HepG2 (cell line): ENCODE results near the gene CD68. TPM values are rescaled to one million over a fixed set of nuclear protein-coding genes. Genes with fewer than 3 reads are reported as not detected.

Experiments
- ARNT2 ChIP-seq: sonication (generic); formaldehyde crosslinking; IDR thresholded peaks from 2 replicates; pipeline ENCODE4 v1.8.0; 2022; ENCODE audit warnings: mild to moderate bottlenecking, low read depth, missing genetic modification reagents, moderate library complexity
- CBFB ChIP-seq: sonication (generic); formaldehyde crosslinking; IDR thresholded peaks from 2 replicates; pipeline ENCODE4 v1.4.0; 2020; ENCODE audit warnings: missing genetic modification reagents
- CBX5 ChIP-seq: sonication (generic); formaldehyde crosslinking; IDR thresholded peaks from 2 replicates; pipeline ENCODE4 v1.4.0; 2020; ENCODE audit warnings: missing genetic modification reagents, borderline replicate concordance
- ETV5 ChIP-seq: IDR thresholded peaks from 2 replicates; pipeline ENCODE4 v1.6.1; 2018; ENCODE audit warnings: missing biosample characterization, missing genetic modification reagents, inconsistent platforms, borderline replicate concordance
- FOXC1 ChIP-seq: sonication (generic); formaldehyde crosslinking; IDR thresholded peaks from 2 replicates; pipeline ENCODE4 v1.8.0; 2022; ENCODE audit warnings: mild to moderate bottlenecking, missing genetic modification reagents, borderline replicate concordance
- ISX ChIP-seq: sonication (generic); formaldehyde crosslinking; conservative IDR thresholded peaks from 2 replicates; pipeline ENCODE4 v1.5.0; 2020; ENCODE audit warnings: missing genetic modification reagents
- JARID2 ChIP-seq: sonication (generic); formaldehyde crosslinking; IDR thresholded peaks from 2 replicates; pipeline ENCODE4 v1.8.1; 2023; ENCODE audit warnings: missing genetic modification reagents, inconsistent platforms; ENCODE audit not compliant: insufficient replicate concordance
- KLF12 ChIP-seq: sonication (generic); formaldehyde crosslinking; IDR thresholded peaks from 2 replicates; pipeline ENCODE4 v1.4.0; 2020; ENCODE audit warnings: missing genetic modification reagents, borderline replicate concordance
- NFE2L2 ChIP-seq: fragments of 150-350 bp; IDR thresholded peaks from 2 replicates; pipeline ENCODE4 v1.6.1; 2014; ENCODE audit warnings: low read length
- NR2F2 ChIP-seq: IDR thresholded peaks from 2 replicates; pipeline ENCODE4 v1.6.1; 2012; ENCODE audit warnings: low read depth, inconsistent platforms, borderline replicate concordance
- PHB2 ChIP-seq: fragments of 450-650 bp; IDR thresholded peaks from 2 replicates; pipeline ENCODE4 v1.6.1; 2018; ENCODE audit not compliant: partially characterized antibody
- ZNF547 ChIP-seq: sonication (generic); formaldehyde crosslinking; IDR thresholded peaks from 2 replicates; pipeline ENCODE4 v1.5.1; 2020; ENCODE audit warnings: mild to moderate bottlenecking, missing genetic modification reagents
- polyA plus RNA-seq, 8 experiments: library from polyadenylated mRNA; depleted of rRNA in 3 of 8; stranded (reverse) in 7 of 8; unstranded in 1 of 8; fragments of >200 nt; fragmentation: Illumina TruSeq in 4 of 8; extraction: Trizol in 4 of 8; gene quantifications; 2 replicates each; pipeline versions ENCODE4 v1.2.1 to v1.2.3, GENCODE V29; 2011 to 2016; ENCODE audit warnings: low read depth in 4 of 8, missing spikeins in 1 of 8, mixed read lengths in 1 of 8; ENCODE audit not compliant: insufficient read depth in 1 of 8
- total RNA-seq, 5 experiments: library from RNA; depleted of rRNA; stranded (reverse); fragments of >200 nt; fragmentation: Illumina TruSeq; extraction: Trizol; gene quantifications; 2 replicates each; pipeline ENCODE4 v1.2.3, GENCODE V29; 2016; ENCODE audit warnings: low read depth in 1 of 5
- TF ChIP-seq, protein P1 (sequence below), 2 experiments: sonication (generic) in 1 of 2; formaldehyde crosslinking in 1 of 2; IDR thresholded peaks; 2 replicates each; pipeline versions ENCODE4 v1.4.0 to v1.6.1; 2018 to 2020; ENCODE audit warnings: missing genetic modification reagents in 2 of 2, borderline replicate concordance in 1 of 2, low read depth in 1 of 2, mild to moderate bottlenecking in 1 of 2, missing biosample characterization in 1 of 2
- TF ChIP-seq, protein P2 (sequence below): sonication (generic); formaldehyde crosslinking; IDR thresholded peaks from 2 replicates; pipeline ENCODE4 v1.4.0; 2020; ENCODE audit warnings: mild to moderate bottlenecking, missing genetic modification reagents
- TF ChIP-seq, protein P3 (sequence below): sonication (generic); formaldehyde crosslinking; IDR thresholded peaks from 2 replicates; pipeline ENCODE4 v1.8.1; 2023; ENCODE audit warnings: mild to moderate bottlenecking, moderate library complexity, missing genetic modification reagents
- TF ChIP-seq, protein P4 (sequence below): sonication (generic); formaldehyde crosslinking; IDR thresholded peaks from 2 replicates; pipeline ENCODE4 v1.5.0; 2020; ENCODE audit warnings: mild to moderate bottlenecking, missing genetic modification reagents, borderline replicate concordance
- TF ChIP-seq, protein P5 (sequence below): sonication (generic); formaldehyde crosslinking; IDR thresholded peaks from 2 replicates; pipeline ENCODE4 v1.4.0; 2020; ENCODE audit warnings: missing genetic modification reagents; ENCODE audit errors: not compliant biosample characterization

CD68 gene
- total and polyA plus RNA-seq, 2 of the 13 experiments (the other 11 are each of a cell fraction or from before 2014, with no cell fraction given): 10.3 to 104 TPM

DNA sequence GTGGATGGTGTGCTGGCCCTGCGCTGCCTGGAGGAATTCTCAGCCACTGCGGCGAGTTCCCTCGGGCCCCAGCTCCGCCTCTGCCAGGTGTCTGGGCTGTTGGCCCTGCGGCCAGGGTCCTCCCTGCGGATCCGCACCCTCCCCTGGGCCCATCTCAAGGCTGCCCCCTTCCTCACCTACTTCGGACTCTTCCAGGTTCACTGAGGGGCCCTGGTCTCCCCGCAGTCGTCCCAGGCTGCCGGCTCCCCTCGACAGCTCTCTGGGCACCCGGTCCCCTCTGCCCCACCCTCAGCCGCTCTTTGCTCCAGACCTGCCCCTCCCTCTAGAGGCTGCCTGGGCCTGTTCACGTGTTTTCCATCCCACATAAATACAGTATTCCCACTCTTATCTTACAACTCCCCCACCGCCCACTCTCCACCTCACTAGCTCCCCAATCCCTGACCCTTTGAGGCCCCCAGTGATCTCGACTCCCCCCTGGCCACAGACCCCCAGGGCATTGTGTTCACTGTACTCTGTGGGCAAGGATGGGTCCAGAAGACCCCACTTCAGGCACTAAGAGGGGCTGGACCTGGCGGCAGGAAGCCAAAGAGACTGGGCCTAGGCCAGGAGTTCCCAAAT is 22.2 kb upstream of the CD68 start (continued):
- TF ChIP-seq, protein P1, sequence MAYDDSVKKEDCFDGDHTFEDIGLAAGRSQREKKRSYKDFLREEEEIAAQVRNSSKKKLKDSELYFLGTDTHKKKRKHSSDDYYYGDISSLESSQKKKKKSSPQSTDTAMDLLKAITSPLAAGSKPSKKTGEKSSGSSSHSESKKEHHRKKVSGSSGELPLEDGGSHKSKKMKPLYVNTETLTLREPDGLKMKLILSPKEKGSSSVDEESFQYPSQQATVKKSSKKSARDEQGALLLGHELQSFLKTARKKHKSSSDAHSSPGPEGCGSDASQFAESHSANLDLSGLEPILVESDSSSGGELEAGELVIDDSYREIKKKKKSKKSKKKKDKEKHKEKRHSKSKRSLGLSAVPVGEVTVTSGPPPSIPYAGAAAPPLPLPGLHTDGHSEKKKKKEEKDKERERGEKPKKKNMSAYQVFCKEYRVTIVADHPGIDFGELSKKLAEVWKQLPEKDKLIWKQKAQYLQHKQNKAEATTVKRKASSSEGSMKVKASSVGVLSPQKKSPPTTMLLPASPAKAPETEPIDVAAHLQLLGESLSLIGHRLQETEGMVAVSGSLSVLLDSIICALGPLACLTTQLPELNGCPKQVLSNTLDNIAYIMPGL (CRISPR knock-in tag; IDR thresholded peaks at IDR 0.05; ENCODE audit: borderline replicate concordance in 1 of 2, low read depth in 1 of 2): no peak; a peak in 1 of 4 replicates
- TF ChIP-seq FOXC1 (no peak), PHB2 (no peak), ARNT2 (no peak), NFE2L2 (no peak), ISX (CRISPR knock-in tag) (no peak), KLF12 (CRISPR knock-in tag) (peak; percentile 56; the same call in 1 of the 2 replicates), ZNF547 (CRISPR knock-in tag) (peak; percentile 41; the same call in 1 of the 2 replicates), CBFB (CRISPR knock-in tag) (0 out of 2 replicates have a peak, but pooled peaks have one; percentile 37), ETV5 (CRISPR knock-in tag) (no peak), NR2F2 (no peak), CBX5 (no peak), JARID2 (CRISPR knock-in tag) (no peak)
- TF ChIP-seq, protein P2, sequence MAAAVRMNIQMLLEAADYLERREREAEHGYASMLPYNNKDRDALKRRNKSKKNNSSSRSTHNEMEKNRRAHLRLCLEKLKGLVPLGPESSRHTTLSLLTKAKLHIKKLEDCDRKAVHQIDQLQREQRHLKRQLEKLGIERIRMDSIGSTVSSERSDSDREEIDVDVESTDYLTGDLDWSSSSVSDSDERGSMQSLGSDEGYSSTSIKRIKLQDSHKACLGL (CRISPR knock-in tag): peak; percentile 24; the same call in 1 of the 2 replicates
- TF ChIP-seq, protein P3, sequence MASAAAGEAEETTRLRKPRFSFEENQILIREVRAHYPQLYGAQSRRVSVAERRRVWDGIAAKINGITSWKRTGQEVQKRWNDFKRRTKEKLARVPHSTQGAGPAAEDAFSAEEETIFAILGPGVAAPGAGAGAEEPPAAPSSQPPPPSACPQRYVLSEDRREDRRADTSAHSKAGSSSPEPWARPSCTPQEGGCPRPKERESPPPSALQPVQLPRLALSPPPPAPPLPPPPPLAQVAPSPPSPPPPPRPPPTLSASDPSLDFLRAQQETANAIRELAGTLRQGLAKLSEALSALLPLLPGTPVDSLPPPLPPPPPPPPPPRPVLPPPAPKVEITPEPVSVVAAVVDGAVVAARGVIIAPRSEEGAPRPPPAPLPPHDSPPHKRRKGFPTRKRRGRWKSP: 0 out of 2 replicates have a peak, but pooled peaks have one; percentile 38
- TF ChIP-seq, protein P4, sequence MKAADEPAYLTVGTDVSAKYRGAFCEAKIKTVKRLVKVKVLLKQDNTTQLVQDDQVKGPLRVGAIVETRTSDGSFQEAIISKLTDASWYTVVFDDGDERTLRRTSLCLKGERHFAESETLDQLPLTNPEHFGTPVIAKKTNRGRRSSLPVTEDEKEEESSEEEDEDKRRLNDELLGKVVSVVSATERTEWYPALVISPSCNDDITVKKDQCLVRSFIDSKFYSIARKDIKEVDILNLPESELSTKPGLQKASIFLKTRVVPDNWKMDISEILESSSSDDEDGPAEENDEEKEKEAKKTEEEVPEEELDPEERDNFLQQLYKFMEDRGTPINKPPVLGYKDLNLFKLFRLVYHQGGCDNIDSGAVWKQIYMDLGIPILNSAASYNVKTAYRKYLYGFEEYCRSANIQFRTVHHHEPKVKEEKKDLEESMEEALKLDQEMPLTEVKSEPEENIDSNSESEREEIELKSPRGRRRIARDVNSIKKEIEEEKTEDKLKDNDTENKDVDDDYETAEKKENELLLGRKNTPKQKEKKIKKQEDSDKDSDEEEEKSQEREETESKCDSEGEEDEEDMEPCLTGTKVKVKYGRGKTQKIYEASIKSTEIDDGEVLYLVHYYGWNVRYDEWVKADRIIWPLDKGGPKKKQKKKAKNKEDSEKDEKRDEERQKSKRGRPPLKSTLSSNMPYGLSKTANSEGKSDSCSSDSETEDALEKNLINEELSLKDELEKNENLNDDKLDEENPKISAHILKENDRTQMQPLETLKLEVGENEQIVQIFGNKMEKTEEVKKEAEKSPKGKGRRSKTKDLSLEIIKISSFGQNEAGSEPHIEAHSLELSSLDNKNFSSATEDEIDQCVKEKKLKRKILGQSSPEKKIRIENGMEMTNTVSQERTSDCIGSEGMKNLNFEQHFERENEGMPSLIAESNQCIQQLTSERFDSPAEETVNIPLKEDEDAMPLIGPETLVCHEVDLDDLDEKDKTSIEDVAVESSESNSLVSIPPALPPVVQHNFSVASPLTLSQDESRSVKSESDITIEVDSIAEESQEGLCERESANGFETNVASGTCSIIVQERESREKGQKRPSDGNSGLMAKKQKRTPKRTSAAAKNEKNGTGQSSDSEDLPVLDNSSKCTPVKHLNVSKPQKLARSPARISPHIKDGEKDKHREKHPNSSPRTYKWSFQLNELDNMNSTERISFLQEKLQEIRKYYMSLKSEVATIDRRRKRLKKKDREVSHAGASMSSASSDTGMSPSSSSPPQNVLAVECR (CRISPR knock-in tag): peak; percentile 35; the same call in 1 of the 2 replicates
- TF ChIP-seq, protein P5, sequence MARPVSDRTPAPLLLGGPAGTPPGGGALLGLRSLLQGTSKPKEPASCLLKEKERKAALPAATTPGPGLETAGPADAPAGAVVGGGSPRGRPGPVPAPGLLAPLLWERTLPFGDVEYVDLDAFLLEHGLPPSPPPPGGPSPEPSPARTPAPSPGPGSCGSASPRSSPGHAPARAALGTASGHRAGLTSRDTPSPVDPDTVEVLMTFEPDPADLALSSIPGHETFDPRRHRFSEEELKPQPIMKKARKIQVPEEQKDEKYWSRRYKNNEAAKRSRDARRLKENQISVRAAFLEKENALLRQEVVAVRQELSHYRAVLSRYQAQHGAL: no peak
